IMR-90 (cell line): Measurements from ENCODE around the gene IL13. TPM values are rescaled to one million over a fixed set of nuclear protein-coding genes. Genes with fewer than 3 reads are reported as not detected.

ENCODE experiments used
- ATAC-seq: fragments of 200-7000 bp; cut with Tn5 transposase; 2 replicates; pipeline ENCODE4 v1.9.1; 2020; ENCODE audit warnings: low read depth, mild to moderate bottlenecking, moderate library complexity
- BruUV-seq: library from RNA; stranded (reverse); fragments of 400-500 nt; replicated peaks from 2 replicates; lab custom pipeline; 2021; lab: Mats Ljungman, UMichigan
- CTCF ChIA-PET: fragments of 300-600 bp; formaldehyde crosslinking; extraction: SDS; loops from one replicate; lab custom pipeline; 2021; ENCODE audit warnings: antibody characterized with exemption; lab: Yijun Ruan, JAX
- POLR2A ChIA-PET: fragments of 300-600 bp; sonication (Branson Sonifier 250); formaldehyde crosslinking; loops from one replicate; lab custom pipeline; 2022; ENCODE audit warnings: antibody characterized with exemption; ENCODE audit not compliant: unreplicated experiment; lab: Charles Lee
- DNase-seq: peaks from one replicate; pipeline ENCODE4 v3.0.0; 2013
- H2AFZ ChIP-seq: replicated peaks from 2 replicates; pipeline ENCODE3; 2013; ENCODE audit warnings: low read length, mild to moderate bottlenecking; ENCODE audit not compliant: poor library complexity
- H2AK5ac ChIP-seq: 2 replicates; pipeline ENCODE4 v1.6.1; 2013; ENCODE audit warnings: low read depth, low read length, inconsistent platforms
- H2AK9ac ChIP-seq: replicated peaks from 2 replicates; pipeline ENCODE3; 2013; ENCODE audit warnings: mild to moderate bottlenecking, low read depth, low read length, moderate library complexity; ENCODE audit not compliant: poor library complexity
- H2BK120ac ChIP-seq: 2 replicates; pipeline ENCODE4 v1.6.1; 2013; ENCODE audit warnings: low read depth, low read length, inconsistent platforms
- H2BK15ac ChIP-seq: 3 replicates; pipeline ENCODE4 v1.6.1; 2013; ENCODE audit warnings: low read depth, low read length, inconsistent platforms
- H2BK20ac ChIP-seq: 2 replicates; pipeline ENCODE4 v1.6.1; 2013; ENCODE audit warnings: low read depth, mild to moderate bottlenecking, inconsistent platforms, low read length, moderate library complexity
- H2BK5ac ChIP-seq: 2 replicates; pipeline ENCODE4 v1.6.1; 2013; ENCODE audit warnings: mild to moderate bottlenecking, low read depth, low read length, inconsistent platforms; ENCODE audit not compliant: poor library complexity, severe bottlenecking
- H3K14ac ChIP-seq: replicated peaks from 2 replicates; pipeline ENCODE4 v1.6.1; 2013; ENCODE audit warnings: low read depth, low read length, inconsistent platforms
- H3K18ac ChIP-seq: 2 replicates; pipeline ENCODE4 v1.6.1; 2013; ENCODE audit warnings: low read depth, low read length, control low read depth
- H3K23ac ChIP-seq: 2 replicates; pipeline ENCODE4 v1.6.1; 2013; ENCODE audit warnings: low read depth, low read length, inconsistent platforms
- H3K27ac ChIP-seq: 2 replicates; pipeline ENCODE4 v1.5.1; 2013; ENCODE audit warnings: mild to moderate bottlenecking, control low read depth, low read length; ENCODE audit not compliant: insufficient read depth
- H3K27me3 ChIP-seq: 2 replicates; pipeline ENCODE4 v1.6.1; 2013; ENCODE audit warnings: low read length; ENCODE audit not compliant: control insufficient read depth, insufficient read depth
- H3K36me3 ChIP-seq: 2 replicates; pipeline ENCODE4 v1.6.1; 2013; ENCODE audit warnings: low read length, mixed read lengths; ENCODE audit not compliant: control insufficient read depth, insufficient read depth
- H3K4ac ChIP-seq: 2 replicates; pipeline ENCODE4 v1.6.1; 2013; ENCODE audit warnings: low read depth, low read length, inconsistent platforms
- H3K4me1 ChIP-seq: 2 replicates; pipeline ENCODE4 v1.6.1; 2013; ENCODE audit warnings: low read length, mixed read lengths; ENCODE audit not compliant: control insufficient read depth, insufficient read depth
- H3K4me2 ChIP-seq: 2 replicates; pipeline ENCODE4 v1.6.1; 2013; ENCODE audit warnings: low read depth, mild to moderate bottlenecking, control low read depth, low read length, moderate library complexity
- H3K4me3 ChIP-seq: 2 replicates; pipeline ENCODE4 v1.5.1; 2013; ENCODE audit warnings: low read depth, mild to moderate bottlenecking, control low read depth, low read length, moderate library complexity; ENCODE audit not compliant: insufficient read depth
- H3K56ac ChIP-seq: 2 replicates; pipeline ENCODE4 v1.6.1; 2013; ENCODE audit warnings: low read length, inconsistent platforms; ENCODE audit not compliant: insufficient read depth; ENCODE audit errors: extremely low read depth
- H3K79me1 ChIP-seq, 2 experiments: 2 replicates each; pipeline ENCODE4 v1.6.1; 2013; ENCODE audit warnings: low read length in 2 of 2, inconsistent platforms in 1 of 2, low read depth in 1 of 2
- H3K9ac ChIP-seq: 2 replicates; pipeline ENCODE4 v1.6.1; 2013; ENCODE audit warnings: low read depth, low read length, control low read depth
- H3K9me1 ChIP-seq: 2 replicates; pipeline ENCODE4 v1.6.1; 2013; ENCODE audit warnings: low read length, inconsistent platforms; ENCODE audit not compliant: insufficient read depth
- H3K9me3 ChIP-seq: 2 replicates; pipeline ENCODE4 v1.6.1; 2013; ENCODE audit warnings: low read length; ENCODE audit not compliant: control insufficient read depth, insufficient read depth
- H4K20me1 ChIP-seq: 2 replicates; pipeline ENCODE4 v1.6.1; 2013; ENCODE audit warnings: low read length, inconsistent platforms; ENCODE audit not compliant: insufficient read depth
- H4K5ac ChIP-seq: 2 replicates; pipeline ENCODE4 v1.6.1; 2013; ENCODE audit warnings: mild to moderate bottlenecking, low read depth, low read length, control low read depth
- H4K8ac ChIP-seq, 2 experiments: 2 replicates each; pipeline ENCODE4 v1.6.1; 2013; ENCODE audit warnings: low read depth in 2 of 2, low read length in 2 of 2, control low read depth in 1 of 2, inconsistent platforms in 1 of 2
- H4K91ac ChIP-seq: 2 replicates; pipeline ENCODE4 v1.6.1; 2013; ENCODE audit warnings: low read depth, low read length, inconsistent platforms; ENCODE audit not compliant: insufficient read depth
- BHLHE40 ChIP-seq: fragments of 150-350 bp; IDR thresholded peaks from 2 replicates; pipeline ENCODE4 v1.6.1; 2016; ENCODE audit warnings: mild to moderate bottlenecking, low read depth, low read length
- ELK1 ChIP-seq: fragments of 150-350 bp; IDR thresholded peaks from 2 replicates; pipeline ENCODE4 v1.6.1; 2016; ENCODE audit warnings: low read depth, mild to moderate bottlenecking, low read length, moderate library complexity, borderline replicate concordance
- NFE2L2 ChIP-seq: fragments of 150-350 bp; IDR thresholded peaks from 2 replicates; pipeline ENCODE4 v1.6.1; 2016; ENCODE audit warnings: low read depth, mild to moderate bottlenecking, low read length
- POLR2A ChIP-seq: IDR thresholded peaks from 2 replicates; pipeline ENCODE4 v1.6.1; 2012; ENCODE audit warnings: mild to moderate bottlenecking, low read depth, low read length
- RCOR1 ChIP-seq: IDR thresholded peaks from 2 replicates; pipeline ENCODE4 v1.6.1; 2012; ENCODE audit warnings: mild to moderate bottlenecking, low read length, improper control_type of control experiment; ENCODE audit not compliant: insufficient replicate concordance
- RFX5 ChIP-seq: IDR thresholded peaks from 2 replicates; pipeline ENCODE4 v1.8.0; 2012; ENCODE audit warnings: low read depth, mild to moderate bottlenecking, low read length, moderate library complexity
- USF2 ChIP-seq: fragments of 150-350 bp; IDR thresholded peaks from 2 replicates; pipeline ENCODE4 v1.6.1; 2017; ENCODE audit warnings: mild to moderate bottlenecking, antibody characterized with exemption, low read length, low read depth
- WGBS, 2 experiments: methylation state at CpG; one replicate each; pipeline versions ENCODE4 v1.1.5 to v1.1.7; 2013; ENCODE audit warnings: missing lambda C conversion rate in 2 of 2; ENCODE audit not compliant: insufficient read length in 1 of 2; ENCODE audit errors: extremely low coverage in 2 of 2; 5-methylcytosine and 5-hydroxymethylcytosine counted together
- dilution Hi-C: fragments of 300-500 bp; cut with HindIII; formaldehyde crosslinking; loops from one replicate; pipeline ENCODE4 v1.14.3; 2018; ENCODE audit warnings: low sequenced_read_pairs; ENCODE audit not compliant: unreplicated experiment
- in situ Hi-C: fragments of 300-500 bp; cut with MboI; formaldehyde crosslinking; loops from 3 replicates; pipeline ENCODE4 v1.14.3; 2019; ENCODE audit warnings: low sequenced_read_pairs, inconsistent platforms, mixed read lengths
- intact Hi-C: fragments of 100-400 bp; cut with micrococcal nuclease; formaldehyde crosslinking; loops from 2 replicates; pipeline ENCODE4 v1.10.0; 2022
- polyA plus RNA-seq, 3 experiments: library from polyadenylated mRNA; depleted of rRNA; stranded (reverse); fragments of >200 nt; gene quantifications; 2 replicates each; pipeline ENCODE4 v1.2.3, GENCODE V29; 2012; ENCODE audit warnings: low replicate concordance in 1 of 3
- total RNA-seq: library from RNA; depleted of rRNA; stranded (reverse); fragments of >200 nt; gene quantifications from 2 replicates; pipeline ENCODE4 v1.2.3, GENCODE V29; 2012

Gene IL13
- total and polyA plus RNA-seq, 2 of the 4 experiments (the other 2 are of a cell fraction), result not detected

- no peak overlapping the region for H2BK120ac ChIP-seq
- dilution Hi-C loops (no loop called here), intact Hi-C loops (no loop called here), in situ Hi-C loops (no loop called here)
- POLR2A ChIA-PET, result no interaction called here
- no peak overlapping the region for H3K56ac ChIP-seq
- whole genome bisulfite sequencing, 2 experiments, result 70% methylated on average over 9 of the region's 22 CpGs; no CpG with 5 or more reads in 1 of the 2 experiments
- no peaks in the 10 kb centered on the region for H4K20me1 ChIP-seq
- H3K4me1 ChIP-seq, result peaks cover 3% of the 10 kb centered on the region; the same call in 1 of the 2 replicates
- no peak overlapping the region for H2BK15ac ChIP-seq
- H3K9ac ChIP-seq, result no peak overlapping the region
- H3K79me1 ChIP-seq, result no peaks in the 10 kb centered on the region
- no peak overlapping the region for H3K27ac ChIP-seq
- H2AK9ac ChIP-seq, result peak overlapping the region; percentile 57
- H2BK20ac ChIP-seq, result no peak overlapping the region
- DNase-seq (no peak), ATAC-seq (no peak)
- no peak overlapping the region for H3K4ac ChIP-seq
- no peak overlapping the region for H2AK5ac ChIP-seq
- H3K9me3 ChIP-seq, result no peaks in the 10 kb centered on the region
- H3K23ac ChIP-seq, result no peak overlapping the region
- no peak overlapping the region for H3K18ac ChIP-seq
- no peak overlapping the region for H4K5ac ChIP-seq
- H2BK5ac ChIP-seq, result no peak overlapping the region
- no peak overlapping the region for H3K14ac ChIP-seq
- no peak overlapping the region for H4K8ac ChIP-seq
- no peak overlapping the region for H3K4me3 ChIP-seq
- no peaks in the 10 kb centered on the region for H3K36me3 ChIP-seq
- H4K91ac ChIP-seq, result no peak overlapping the region
- no peak overlapping the region for H3K4me2 ChIP-seq
- no peaks in the 10 kb centered on the region for H3K27me3 ChIP-seq
- no peak for TF ChIP-seq RFX5
- no peak for TF ChIP-seq RCOR1
- no peak for TF ChIP-seq BHLHE40
- no peak for TF ChIP-seq POLR2A
- TF ChIP-seq USF2, result no peak
- TF ChIP-seq ELK1, result no peak
- TF ChIP-seq NFE2L2, result no peak
- CTCF ChIA-PET, result no interaction called here
- peak overlapping the region; percentile 41 for H2AFZ ChIP-seq
- H3K9me1 ChIP-seq, result no peaks in the 10 kb centered on the region
- no TSS peak for BruUV-seq
Measured at GRCh38 chr5:132667761-132668705, 10.1 kb downstream of the IL13 start.
